Glomerular endothelial cell (primary cell): ENCODE measurements around the gene HNRNPLL. TPM values are rescaled to one million over a fixed set of nuclear protein-coding genes. Genes with fewer than 3 reads are reported as not detected.

Experiments
- DNase-seq: peaks from one replicate; pipeline ENCODE4 v3.0.0-alpha.2; 2011; ENCODE audit warnings: low read depth, low spot score; ENCODE audit errors: extremely low read depth
- total RNA-seq: library from RNA; depleted of rRNA; stranded (reverse); fragments of >200 nt; gene quantifications from 2 replicates; pipeline ENCODE4 v1.2.3, GENCODE V29; 2015

HNRNPLL gene
- total RNA-seq, 1 donor from 2014 or later = 35.7 TPM

- DNase-seq = no peak
Observed at GRCh38 chr2:38533757-38534545, 68.8 kb downstream of the HNRNPLL start.

DNA sequence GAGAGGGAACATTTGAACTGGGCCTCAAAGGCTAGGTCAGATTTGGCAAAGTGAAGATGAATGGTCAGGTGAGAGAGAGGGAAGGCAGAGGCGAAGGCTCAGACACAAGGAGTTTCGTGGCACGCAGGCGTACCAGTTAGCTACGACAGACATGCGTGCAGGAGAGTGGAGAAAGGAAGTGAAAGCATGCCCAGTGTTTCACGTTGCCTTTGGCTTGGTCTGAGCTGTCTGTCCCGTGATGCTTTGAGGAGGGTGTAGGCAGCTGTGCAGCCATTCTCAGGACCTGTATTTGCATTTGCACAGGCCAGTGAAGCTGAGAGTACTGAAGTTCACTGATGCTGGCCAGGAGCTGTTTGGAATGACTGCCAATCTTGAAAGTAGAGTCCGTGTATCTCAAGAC, 69.5 kb downstream of the HNRNPLL start:
- DNase-seq = no peak

DNA sequence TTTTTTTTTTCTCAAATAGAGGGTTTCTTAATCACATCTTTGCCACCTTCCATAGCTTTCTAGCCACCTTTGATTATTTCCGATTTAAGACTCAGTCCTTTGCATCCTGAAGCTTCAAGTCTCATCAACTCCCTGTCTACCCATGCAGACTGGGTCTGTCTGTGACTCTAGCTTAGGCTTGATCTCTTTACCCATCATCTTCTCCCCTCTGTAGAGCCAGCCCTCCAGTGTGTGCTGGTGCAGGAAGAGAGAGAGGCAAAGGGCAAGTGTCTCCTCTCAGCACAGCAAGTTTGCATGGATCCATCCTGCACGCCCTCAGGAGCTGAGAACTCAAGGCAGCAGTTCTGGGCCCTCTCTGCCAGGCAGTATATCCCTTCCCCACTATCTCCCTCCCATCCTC, 70.4 kb downstream of the HNRNPLL start:
- DNase-seq = no peak

DNA sequence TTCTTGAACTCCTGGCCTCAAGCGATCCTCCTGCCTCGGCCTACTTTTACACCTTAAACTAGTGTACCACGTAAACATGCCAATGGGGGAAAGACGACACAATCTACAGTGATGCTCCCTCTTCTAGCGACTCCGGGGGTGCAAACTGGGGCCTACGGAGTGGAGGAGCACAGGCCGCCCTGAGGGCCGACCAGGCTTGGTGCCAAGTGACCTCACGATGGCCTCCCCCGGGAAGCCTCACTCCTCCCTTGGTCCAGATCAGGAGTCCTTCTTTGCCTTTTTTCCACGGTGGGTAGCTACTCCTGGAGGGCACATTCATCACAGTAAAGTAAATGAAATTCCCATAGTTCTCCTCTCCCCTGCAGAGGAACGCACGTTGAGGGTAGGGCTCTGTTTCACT, 73.5 kb downstream of the HNRNPLL start:
- no peak for DNase-seq

- DNase-seq = no peak
Observed at GRCh38 chr2:38528534-38528933, 74.2 kb downstream of the HNRNPLL start.

GRCh38 chr2:38528008-38528442, 74.7 kb downstream of the HNRNPLL start:
- DNase-seq = no peak

DNA sequence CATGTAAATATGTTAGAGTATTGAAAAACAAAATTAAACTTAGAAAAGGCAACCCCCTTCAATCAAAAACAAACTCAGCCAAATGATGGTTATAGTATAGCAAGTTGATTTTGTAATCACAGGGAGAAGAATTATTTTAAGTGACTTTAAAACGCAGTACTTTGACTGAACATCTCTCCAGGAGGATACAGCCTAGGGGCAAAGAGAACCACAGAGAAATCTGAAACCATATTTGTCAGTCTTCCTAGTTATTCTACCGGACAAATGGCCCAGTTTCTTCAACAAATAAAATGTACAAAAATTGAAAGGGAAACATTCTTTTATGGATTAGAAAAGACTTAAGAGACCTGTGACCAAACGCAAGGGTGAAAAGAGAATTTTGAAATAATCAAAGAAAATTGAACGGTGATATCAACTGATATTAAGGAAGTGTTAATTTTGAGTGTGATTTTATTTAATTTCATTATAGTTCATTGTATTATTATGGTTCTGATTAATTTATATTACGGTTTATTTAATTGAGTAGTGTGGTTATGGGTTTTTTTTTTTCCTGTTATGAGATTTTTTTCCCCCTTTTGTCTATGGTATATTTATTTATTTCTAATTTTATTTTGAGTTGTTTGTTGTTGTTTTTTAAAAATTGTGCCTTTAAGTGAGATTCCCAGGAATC, 75.3 kb downstream of the HNRNPLL start:
- no peak for DNase-seq

GRCh38 chr2:38526195-38526594, 76.5 kb downstream of the HNRNPLL start:
- no peak for DNase-seq

GRCh38 chr2:38524580-38524979, 78.1 kb downstream of the HNRNPLL start:
- DNase-seq = no peak

- DNase-seq = no peak
Observed at GRCh38 chr2:38523728-38524437, 78.8 kb downstream of the HNRNPLL start.

DNA sequence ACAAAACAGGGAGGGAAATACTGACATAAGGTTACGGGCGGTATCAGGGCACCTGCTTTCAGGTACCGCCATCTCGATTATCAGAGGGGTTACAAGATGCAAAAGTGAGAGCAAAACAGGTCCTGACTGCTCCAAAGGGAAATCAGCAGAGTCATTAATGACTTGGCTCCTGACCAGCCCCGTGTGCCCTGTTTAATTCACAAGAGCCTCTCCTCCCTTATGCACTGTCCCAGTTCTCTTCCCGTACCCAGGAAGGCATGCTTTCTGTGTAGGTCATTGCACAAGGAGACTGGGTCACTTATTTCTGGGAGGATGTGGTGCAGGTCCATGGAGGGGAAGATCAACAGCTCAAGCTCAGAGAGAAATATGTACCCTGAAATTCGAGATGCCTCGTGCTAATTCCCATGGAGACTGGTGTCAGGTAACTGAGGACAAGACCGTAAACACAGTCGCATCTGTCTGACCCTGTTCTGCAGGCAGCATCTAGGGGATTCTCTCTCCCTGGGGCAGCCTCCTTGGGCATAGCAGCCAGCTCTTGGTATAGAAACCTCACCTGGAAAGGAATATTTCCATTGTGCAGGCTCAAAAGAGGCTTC, 79.9 kb downstream of the HNRNPLL start:
- no peak for DNase-seq

- DNase-seq = no peak
Observed at GRCh38 chr2:38521835-38522234, 80.9 kb downstream of the HNRNPLL start.

DNA sequence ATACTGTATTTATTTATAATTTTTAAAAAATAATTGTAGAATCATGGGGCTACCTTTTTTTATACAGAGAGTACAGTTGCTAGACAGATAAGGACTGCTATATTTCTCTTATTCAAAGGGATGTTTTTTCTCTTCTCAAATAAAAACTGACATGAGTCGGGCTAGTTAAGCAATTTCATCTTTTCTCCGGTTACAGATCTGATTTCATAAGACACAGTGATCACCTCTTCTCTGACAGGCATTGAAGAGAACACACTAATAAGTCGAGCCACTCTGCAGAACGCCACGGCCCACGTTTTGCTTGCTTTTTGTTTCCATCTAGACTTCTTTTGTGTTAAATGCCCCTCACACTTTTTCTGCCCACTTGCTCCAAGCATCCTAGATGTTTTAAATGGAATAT, 85.4 kb downstream of the HNRNPLL start:
- no peak for DNase-seq

DNA sequence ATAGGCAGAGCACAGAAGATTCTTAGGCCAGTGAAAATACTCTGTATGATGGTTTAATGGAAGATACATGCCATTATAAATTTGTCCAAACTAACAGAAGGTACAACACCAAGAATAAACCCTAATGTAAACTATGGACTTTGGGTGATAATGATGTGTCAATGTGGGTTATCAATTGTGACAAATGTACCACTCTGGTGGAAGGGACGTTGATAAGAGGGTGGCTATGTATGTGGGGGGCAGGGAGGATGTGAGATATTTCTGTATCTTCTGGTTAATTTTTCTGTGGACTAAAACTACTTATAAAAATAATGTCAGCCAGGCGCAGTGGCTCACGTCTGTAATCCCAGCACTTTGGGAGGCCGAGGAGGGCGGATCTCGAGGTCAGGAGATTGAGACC, 86.2 kb downstream of the HNRNPLL start:
- no peak for DNase-seq

DNA sequence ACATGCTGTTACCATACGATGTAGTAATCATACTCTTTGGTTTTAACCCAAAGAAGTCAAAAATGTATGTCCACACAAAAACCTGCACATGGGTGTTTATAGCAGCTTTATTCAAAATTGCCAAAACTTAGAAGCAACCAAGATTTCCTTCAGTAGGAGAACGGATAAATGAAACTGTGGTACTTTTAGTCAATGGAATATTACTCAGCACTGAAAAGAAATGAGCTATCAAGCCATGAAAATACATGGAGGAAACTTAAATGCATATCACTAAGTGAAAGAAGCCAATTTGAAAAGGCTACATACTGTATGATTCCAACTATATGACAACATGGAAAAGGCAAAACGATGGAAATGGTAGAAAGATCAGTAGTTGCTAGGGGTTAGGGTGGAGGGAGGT, 86.6 kb downstream of the HNRNPLL start:
- no peak for DNase-seq

DNA sequence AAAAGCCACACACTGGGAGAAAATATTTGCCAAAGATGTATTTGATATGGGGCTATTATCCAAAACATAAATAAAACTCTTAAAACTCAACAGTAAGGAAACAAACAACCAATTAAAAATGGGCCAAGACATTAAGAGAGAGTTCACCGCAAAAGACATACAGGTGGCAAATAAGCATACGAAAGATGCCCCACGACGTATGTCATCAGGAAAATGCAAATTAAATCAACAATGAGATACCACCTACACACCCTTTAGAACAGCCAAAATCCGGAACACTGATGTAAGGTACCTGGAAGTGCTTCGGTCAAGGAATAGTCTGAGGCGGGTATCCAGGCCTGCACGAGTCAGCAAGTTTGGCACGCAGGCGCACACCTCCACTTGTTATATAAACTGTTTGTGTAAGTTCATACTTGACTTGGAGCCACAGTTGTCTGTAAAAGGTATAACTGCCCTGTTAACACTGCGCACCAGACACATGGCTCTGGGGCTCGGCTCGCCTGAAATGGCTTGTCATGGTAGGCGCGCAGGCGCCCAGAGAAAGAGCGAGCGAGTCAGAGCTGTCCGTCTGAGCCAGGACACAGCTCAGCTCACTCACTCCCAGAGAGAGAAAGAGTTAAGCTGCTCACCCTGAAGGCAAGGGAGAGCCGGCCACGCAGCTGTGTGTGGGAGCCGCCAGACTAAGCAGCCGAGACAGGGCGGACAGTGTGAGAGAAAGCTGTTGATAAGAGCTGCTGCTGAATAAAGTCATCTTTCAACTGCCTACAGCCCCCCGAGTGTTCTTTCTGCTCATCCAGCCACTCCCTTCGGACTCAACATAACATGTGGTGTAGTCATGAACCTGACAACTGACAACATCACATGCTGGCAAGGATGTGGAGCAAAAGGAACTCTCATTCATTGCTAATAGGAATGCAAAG, 87.3 kb downstream of the HNRNPLL start:
- no peak for DNase-seq

GRCh38 chr2:38514603-38515154, 88.0 kb downstream of the HNRNPLL start:
- no peak for DNase-seq

GRCh38 chr2:38512211-38512610, 90.5 kb downstream of the HNRNPLL start:
- DNase-seq = no peak
